Liver (tissue), 3 donors: ENCODE measurements around the gene KRTAP5-10.
"Not testable (repeated sequence)": the region's sequence is repeated elsewhere in the genome, so short reads cannot be mapped to it uniquely, and the experiment has no call there.

Experiments
- JUND ChIP-seq, 2 donors: IDR thresholded peaks; 2 replicates each; pipeline ENCODE4 v1.6.1; 2016; ENCODE audit warnings: antibody characterized with exemption in 2 of 2
- YY1 ChIP-seq: IDR thresholded peaks from 2 replicates; pipeline ENCODE4 v1.6.1; 2016; ENCODE audit warnings: antibody characterized with exemption, mild to moderate bottlenecking
- TF ChIP-seq, protein P1 (sequence below): fragments of 150-350 bp; IDR thresholded peaks from 2 replicates; pipeline ENCODE4 v1.5.1; 2017; ENCODE audit warnings: improper control_type of control experiment, low read depth, low read length; ENCODE audit not compliant: missing input control
- TF ChIP-seq, protein P2 (sequence below): IDR thresholded peaks from 2 replicates; pipeline ENCODE4 v1.6.1; 2016; ENCODE audit warnings: antibody characterized with exemption, mild to moderate bottlenecking
- TF ChIP-seq, protein P3 (sequence below): IDR thresholded peaks from 2 replicates; pipeline ENCODE4 v1.6.1; 2016; ENCODE audit warnings: antibody characterized with exemption
- donor health status: healthy.
- donor health status: healthy.

DNA sequence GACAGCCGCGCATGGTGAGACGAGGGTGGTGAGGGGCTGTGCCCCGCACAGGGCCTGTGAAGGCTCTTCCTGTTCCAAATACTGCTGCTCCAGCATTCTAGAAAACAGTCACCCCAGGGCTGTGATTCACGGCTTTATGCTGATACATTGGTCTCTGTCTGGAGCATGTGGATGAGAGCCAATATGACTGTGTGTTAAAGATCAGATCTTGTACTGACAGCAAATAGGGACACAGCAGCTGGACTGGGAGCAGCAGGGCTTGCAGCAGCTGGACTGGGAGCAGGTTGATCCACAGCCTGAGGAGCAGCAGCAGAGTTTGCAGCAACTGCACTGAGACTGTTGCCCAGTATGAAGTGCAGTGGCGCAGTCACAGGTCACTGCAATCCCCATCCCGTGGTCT is 14.2 kb downstream of the KRTAP5-10 start:
- TF ChIP-seq, protein P1, sequence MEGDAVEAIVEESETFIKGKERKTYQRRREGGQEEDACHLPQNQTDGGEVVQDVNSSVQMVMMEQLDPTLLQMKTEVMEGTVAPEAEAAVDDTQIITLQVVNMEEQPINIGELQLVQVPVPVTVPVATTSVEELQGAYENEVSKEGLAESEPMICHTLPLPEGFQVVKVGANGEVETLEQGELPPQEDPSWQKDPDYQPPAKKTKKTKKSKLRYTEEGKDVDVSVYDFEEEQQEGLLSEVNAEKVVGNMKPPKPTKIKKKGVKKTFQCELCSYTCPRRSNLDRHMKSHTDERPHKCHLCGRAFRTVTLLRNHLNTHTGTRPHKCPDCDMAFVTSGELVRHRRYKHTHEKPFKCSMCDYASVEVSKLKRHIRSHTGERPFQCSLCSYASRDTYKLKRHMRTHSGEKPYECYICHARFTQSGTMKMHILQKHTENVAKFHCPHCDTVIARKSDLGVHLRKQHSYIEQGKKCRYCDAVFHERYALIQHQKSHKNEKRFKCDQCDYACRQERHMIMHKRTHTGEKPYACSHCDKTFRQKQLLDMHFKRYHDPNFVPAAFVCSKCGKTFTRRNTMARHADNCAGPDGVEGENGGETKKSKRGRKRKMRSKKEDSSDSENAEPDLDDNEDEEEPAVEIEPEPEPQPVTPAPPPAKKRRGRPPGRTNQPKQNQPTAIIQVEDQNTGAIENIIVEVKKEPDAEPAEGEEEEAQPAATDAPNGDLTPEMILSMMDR, result not testable (repeated sequence)
- not testable (repeated sequence) for TF ChIP-seq JUND (IDR thresholded peaks at IDR 0.05); YY1
- TF ChIP-seq, protein P2, sequence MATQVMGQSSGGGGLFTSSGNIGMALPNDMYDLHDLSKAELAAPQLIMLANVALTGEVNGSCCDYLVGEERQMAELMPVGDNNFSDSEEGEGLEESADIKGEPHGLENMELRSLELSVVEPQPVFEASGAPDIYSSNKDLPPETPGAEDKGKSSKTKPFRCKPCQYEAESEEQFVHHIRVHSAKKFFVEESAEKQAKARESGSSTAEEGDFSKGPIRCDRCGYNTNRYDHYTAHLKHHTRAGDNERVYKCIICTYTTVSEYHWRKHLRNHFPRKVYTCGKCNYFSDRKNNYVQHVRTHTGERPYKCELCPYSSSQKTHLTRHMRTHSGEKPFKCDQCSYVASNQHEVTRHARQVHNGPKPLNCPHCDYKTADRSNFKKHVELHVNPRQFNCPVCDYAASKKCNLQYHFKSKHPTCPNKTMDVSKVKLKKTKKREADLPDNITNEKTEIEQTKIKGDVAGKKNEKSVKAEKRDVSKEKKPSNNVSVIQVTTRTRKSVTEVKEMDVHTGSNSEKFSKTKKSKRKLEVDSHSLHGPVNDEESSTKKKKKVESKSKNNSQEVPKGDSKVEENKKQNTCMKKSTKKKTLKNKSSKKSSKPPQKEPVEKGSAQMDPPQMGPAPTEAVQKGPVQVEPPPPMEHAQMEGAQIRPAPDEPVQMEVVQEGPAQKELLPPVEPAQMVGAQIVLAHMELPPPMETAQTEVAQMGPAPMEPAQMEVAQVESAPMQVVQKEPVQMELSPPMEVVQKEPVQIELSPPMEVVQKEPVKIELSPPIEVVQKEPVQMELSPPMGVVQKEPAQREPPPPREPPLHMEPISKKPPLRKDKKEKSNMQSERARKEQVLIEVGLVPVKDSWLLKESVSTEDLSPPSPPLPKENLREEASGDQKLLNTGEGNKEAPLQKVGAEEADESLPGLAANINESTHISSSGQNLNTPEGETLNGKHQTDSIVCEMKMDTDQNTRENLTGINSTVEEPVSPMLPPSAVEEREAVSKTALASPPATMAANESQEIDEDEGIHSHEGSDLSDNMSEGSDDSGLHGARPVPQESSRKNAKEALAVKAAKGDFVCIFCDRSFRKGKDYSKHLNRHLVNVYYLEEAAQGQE, result not testable (repeated sequence)
- TF ChIP-seq, protein P3, sequence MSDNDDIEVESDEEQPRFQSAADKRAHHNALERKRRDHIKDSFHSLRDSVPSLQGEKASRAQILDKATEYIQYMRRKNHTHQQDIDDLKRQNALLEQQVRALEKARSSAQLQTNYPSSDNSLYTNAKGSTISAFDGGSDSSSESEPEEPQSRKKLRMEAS, result not testable (repeated sequence)
